ENCODE measurements around the gene PLOD3.

DNA sequence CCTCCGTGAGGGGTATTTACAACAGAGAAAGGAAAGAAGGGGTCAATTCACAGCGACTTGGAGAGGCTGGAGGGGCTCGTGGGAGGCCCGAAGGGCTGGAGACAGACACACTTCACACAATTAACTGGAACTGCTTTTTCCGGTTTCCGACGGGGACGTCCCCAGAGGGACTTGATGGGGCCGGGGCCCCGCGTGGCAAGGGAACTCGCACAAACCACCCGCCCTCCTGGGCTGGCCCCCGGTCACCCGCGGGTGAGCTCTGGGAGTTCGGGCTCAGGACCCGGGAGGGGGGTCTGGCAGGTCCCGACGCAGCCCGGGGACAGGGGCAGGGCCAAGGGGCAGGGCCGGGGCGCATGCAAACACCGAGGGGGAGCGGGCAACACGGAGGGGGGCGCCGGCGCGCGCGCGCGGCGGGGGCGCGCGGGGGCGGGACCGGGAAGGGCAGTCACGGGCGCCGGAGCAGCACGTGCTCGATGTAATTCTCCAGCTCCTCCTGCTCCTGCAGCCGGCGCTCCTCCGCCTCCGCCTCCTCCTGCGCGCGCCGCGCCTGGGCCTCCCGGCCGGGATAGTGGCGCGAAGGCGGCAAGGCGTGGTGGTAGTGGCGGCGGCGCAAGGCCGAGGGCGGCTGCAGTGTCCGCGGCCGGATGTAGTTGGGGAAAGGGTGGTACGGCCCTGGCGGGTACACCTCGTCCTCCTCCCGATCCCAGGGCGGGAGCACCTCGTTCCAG lies 54.7 kb downstream of the PLOD3 start:
- TF ChIP-seq, protein P1, sequence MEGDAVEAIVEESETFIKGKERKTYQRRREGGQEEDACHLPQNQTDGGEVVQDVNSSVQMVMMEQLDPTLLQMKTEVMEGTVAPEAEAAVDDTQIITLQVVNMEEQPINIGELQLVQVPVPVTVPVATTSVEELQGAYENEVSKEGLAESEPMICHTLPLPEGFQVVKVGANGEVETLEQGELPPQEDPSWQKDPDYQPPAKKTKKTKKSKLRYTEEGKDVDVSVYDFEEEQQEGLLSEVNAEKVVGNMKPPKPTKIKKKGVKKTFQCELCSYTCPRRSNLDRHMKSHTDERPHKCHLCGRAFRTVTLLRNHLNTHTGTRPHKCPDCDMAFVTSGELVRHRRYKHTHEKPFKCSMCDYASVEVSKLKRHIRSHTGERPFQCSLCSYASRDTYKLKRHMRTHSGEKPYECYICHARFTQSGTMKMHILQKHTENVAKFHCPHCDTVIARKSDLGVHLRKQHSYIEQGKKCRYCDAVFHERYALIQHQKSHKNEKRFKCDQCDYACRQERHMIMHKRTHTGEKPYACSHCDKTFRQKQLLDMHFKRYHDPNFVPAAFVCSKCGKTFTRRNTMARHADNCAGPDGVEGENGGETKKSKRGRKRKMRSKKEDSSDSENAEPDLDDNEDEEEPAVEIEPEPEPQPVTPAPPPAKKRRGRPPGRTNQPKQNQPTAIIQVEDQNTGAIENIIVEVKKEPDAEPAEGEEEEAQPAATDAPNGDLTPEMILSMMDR (IDR thresholded peaks at IDR 0.05; ENCODE audit: low read depth, low read length, poor library complexity, severe bottlenecking): no peak
- TF ChIP-seq EZH2phosphoT487 (IDR thresholded peaks at IDR 0.05; ENCODE audit: borderline replicate concordance, low read length): no peak

Measured in DOHH2 (cell line).